EL (cell line): ENCODE results near the gene C10orf90.

ENCODE experiments used
- DNase-seq: peaks from one replicate; pipeline ENCODE4 v3.0.0-alpha.2; 2016

C10orf90 gene

GRCh38 chr10:126458466-126458865 lies 212.0 kb downstream of the C10orf90 start:
- DNase-seq, result peak; percentile 74

GRCh38 chr10:126456632-126457031 lies 213.9 kb downstream of the C10orf90 start:
- DNase-seq, result no peak

GRCh38 chr10:126455766-126456405 lies 214.6 kb downstream of the C10orf90 start:
- no peak for DNase-seq

- no peak for DNase-seq
Observed at GRCh38 chr10:126455036-126455765, 215.3 kb downstream of the C10orf90 start.

- no peak for DNase-seq
Observed at GRCh38 chr10:126454045-126454751, 216.3 kb downstream of the C10orf90 start.

- no peak for DNase-seq
Observed at GRCh38 chr10:126452245-126452644, 218.2 kb downstream of the C10orf90 start.

GRCh38 chr10:126448091-126448490 lies 222.4 kb downstream of the C10orf90 start:
- no peak for DNase-seq

GRCh38 chr10:126439942-126440341 lies 230.6 kb downstream of the C10orf90 start:
- DNase-seq, result no peak

- DNase-seq, result no peak
Observed at GRCh38 chr10:126438407-126438783, 232.1 kb downstream of the C10orf90 start.

- DNase-seq, result no peak
Observed at GRCh38 chr10:126437635-126438406, 232.7 kb downstream of the C10orf90 start.

- DNase-seq, result no peak
Observed at GRCh38 chr10:126434235-126434634, 236.3 kb downstream of the C10orf90 start.

GRCh38 chr10:126433351-126433750 lies 237.1 kb downstream of the C10orf90 start:
- peak; percentile 43 for DNase-seq

GRCh38 chr10:126432507-126432906 lies 238.0 kb downstream of the C10orf90 start:
- DNase-seq, result no peak

GRCh38 chr10:126431816-126432215 lies 238.7 kb downstream of the C10orf90 start:
- no peak for DNase-seq

- DNase-seq, result no peak
Observed at GRCh38 chr10:126430512-126430911, 240.0 kb downstream of the C10orf90 start.

GRCh38 chr10:126429275-126429674 lies 241.2 kb downstream of the C10orf90 start:
- DNase-seq, result no peak

GRCh38 chr10:126425489-126426065 lies 244.9 kb downstream of the C10orf90 start:
- DNase-seq, result no peak

- DNase-seq, result no peak
Observed at GRCh38 chr10:126425032-126425431, 245.5 kb downstream of the C10orf90 start.

GRCh38 chr10:126423732-126424491 lies 246.6 kb downstream of the C10orf90 start:
- no peak for DNase-seq

GRCh38 chr10:126422567-126422966 lies 247.9 kb downstream of the C10orf90 start:
- peak; percentile 12 for DNase-seq

GRCh38 chr10:126421756-126422256 lies 248.7 kb downstream of the C10orf90 start:
- DNase-seq, result peak; percentile 82
